DMS 273 (cell line): ENCODE data around the gene REEP5.
"Not testable (repeated sequence)": the region's sequence is repeated elsewhere in the genome, so short reads cannot be mapped to it uniquely, and the experiment has no call there.

Experiments used
- DNase-seq: peaks from one replicate; lab custom pipeline; 2025; ENCODE audit not compliant: unreplicated experiment; lab: John Stamatoyannopoulos, UW

REEP5 gene

DNA sequence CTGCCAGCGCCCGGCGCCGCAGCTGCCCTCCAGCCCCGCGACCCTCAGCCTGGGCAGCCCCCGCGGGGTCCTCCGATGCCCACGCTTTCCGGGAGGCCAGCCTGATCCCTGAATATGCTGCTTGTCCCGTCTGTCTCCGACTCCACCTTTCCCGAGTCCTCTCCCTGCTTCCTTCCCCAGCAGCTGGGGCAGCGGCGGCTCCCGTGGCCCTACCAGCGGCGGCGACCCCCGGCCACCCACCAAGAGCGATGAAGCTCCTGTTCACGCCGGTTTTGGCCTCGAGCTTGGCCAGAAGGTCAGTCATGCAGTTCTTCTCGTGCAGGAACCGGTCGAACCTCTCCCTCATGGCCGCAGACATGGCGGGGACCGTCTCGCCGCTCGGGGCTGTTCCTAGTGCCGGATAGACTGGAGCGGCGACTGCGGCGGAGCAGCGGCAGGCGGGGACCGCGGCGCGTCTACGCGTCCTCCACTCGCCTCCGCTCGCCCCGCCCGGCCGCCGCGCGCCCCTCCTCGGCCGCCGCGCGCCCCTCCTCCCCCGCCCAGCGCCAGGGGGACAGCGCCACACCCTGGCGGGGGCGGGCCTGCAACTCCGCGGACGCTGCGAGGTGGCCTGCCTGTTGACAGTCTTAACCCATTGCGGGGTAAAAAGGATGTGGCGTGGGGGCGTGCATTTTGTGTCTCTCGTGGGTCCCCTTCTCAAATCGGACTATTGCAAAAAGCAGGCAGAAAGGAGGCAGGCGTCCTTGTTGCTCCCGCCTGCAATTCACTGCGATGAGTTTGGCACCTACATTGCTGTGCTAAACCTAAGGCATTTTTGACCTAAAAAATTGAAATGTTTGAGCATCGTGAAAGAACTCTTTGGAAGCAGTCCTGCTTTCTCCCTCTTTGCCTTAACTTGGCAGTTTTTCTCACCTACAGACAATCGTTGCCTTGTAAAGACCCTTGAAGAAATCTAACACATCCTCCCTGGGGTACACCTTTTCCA, at the start of gene REEP5:
TSS of gene REEP5 (minus strand) at position 395 of the 985 bp plus-strand sequence. CDS start at position 358, 37 bp downstream.
- peak; percentile 96 for DNase-seq

DNA sequence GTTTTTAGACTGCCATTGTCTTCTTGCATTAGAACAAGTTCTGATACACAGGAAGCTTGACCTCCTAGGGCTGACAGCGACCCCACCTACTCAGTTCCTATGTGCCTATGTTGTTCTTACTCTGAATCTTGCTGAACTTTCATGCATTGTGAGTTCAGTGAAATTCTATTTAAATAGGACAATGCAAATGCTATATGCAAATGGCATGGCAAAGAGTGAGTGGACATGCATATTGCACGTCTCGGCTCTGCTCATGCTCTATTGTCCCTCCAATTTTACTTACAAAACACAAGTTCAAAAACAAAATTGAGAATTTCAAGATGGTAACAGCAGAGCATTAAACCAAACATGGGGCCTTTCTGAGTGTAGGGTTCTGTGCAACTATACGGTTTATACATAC, 49.2 kb upstream of the REEP5 start:
- DNase-seq, result no peak

DNA sequence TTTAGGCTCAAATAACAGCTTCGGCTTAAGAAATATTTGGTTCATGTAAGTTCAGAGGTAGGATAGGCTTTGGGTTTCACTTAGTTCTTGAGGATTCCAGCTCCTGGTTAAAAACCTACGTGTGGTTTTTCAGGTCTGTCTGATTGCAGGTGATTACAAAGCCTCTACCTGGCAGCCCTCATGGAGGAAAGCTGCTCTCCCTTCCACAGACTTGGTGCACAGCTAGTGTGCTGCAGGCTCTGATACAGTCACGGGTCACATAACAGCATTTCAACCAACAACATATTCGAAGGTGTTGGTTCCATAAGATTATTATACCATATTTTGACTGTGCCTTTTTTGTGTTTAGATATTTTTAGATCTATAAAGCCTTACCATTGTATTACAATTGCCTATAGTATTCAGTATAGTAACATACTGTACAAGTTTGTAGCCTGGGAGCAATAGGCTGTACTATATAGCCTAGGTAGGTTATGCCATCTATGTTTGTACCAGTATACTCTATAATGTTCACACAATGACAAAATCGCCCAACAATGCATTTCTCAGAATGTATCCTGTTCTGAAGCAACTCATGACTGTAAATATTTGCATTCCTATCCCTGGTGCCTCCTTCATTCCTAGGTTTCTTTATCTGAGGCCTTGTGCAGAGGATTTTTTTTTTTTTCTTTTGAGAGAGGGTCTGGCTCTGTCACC, 46.5 kb upstream of the REEP5 start:
- DNase-seq, result no peak

DNA sequence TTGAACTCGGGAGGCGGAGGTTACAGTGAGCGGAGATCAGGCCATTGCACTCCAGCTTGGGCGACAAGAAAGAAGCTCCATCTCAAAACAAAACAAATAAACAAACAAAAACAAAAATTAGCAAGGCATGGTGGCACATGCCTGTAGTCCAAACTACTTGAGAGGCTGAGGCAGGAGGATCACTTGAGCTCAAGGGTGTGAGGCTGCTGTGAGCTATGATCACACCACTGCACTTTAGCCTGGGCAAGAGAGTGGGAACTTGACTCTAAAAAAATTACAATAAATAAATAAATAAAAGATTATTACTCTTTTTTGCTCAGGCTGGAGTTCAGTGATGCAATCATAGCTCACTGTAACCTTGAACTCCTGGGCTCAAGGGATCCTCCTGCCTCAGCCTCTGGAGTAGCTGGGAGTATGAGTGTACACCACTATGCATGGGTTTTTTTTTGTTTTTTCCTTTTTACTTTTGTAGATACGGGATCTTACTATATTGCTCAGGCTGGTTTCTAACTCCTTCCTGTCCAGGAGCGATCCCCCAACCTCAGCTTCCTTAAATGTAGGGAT, 45.6 kb upstream of the REEP5 start:
- no peak for DNase-seq

DNA sequence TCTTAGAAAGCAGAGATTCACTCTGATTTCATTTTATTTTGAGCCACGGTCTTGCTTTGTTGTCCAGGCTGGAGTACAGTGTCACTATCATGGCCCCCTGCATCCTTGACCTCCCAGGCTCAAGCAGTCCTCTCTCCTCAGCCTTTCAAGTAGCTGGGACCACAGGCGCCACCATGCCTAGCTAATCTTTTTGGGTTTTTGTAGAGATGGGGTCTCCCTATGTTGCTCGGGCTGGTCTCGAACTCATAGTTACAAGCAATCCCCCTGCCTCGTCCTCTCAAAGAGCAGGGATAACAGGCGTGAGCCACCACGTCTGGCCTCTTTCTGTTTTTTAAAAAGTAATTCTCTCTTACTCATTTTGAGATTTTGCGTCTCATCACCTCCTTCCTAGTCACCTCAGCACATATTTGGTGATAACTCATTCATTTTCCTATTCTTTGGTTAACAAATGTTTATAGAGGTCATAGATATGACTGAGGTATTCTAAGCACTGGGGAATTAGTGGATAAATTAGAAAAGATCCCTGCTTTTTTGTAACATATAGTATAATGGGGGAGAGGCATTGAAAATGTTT, 43.8 kb upstream of the REEP5 start:
- DNase-seq, result no peak

DNA sequence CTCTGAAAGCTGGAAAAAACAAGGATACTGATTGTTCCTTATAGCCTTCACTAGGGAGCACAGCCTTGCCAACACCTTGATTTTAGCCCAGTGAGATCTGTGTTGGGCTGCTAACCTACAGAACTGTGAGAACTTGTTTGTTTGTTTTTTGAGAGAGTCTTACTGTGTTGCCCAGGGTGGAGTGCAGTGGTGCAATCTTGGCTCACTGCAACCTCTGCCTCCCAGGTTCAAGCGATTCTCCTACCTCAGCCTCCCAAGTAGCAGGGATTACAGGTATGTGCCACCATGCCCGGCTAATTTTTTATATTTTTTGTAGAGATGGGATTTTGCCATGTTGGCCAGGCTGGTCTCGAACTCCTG, 41.3 kb upstream of the REEP5 start:
- not testable (repeated sequence) for DNase-seq

DNA sequence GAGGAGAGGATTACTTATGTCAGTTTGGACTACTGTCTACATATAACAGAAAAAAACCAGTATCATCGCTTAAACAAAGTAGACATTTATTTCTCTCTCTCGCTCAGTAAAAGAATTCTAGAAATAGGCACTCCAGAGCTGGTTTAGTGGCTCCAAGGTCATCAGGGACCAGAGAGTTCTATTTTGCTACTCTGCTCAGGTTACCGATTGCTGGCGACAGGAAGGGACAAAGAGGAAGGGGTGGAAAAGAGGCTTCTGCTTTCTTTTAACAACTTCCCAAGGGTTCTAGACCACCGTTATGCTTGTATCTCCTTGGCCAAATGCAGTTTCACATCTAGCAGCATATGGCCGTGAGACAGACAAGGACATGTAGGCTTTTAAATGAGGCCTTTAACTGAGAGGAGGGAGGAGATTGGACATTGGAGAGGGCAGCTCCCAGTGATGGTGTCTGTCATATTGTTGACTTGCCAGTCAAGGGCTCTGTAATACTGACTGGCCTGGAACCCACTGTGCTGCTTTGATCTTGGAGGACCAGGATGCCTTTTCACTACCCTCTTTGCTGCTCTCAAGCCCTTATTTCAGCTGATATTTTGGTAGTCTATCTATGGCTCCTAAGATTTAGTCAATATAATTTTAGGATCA, 39.0 kb upstream of the REEP5 start:
- DNase-seq, result peak; percentile 55

DNA sequence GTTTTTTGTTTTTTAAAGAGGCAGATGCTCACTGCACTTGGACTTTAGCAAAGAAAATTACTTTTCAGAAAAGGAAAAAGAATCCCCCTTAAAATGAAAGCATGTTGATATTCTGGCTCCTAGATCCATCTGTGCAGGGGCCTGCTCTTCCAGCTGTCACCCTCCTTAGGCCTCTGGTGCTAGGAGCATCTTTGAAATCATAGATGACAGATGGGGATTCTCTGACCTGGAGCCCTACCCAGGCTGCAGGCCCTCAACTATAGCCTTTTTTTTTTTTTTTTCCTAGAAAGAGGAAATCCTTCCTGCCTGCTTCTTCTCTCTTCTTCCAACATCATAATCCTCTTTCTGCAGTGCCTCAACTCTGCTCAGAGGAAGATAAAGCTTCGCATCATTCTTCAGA, 38.3 kb upstream of the REEP5 start:
- DNase-seq, result peak; percentile 95

DNA sequence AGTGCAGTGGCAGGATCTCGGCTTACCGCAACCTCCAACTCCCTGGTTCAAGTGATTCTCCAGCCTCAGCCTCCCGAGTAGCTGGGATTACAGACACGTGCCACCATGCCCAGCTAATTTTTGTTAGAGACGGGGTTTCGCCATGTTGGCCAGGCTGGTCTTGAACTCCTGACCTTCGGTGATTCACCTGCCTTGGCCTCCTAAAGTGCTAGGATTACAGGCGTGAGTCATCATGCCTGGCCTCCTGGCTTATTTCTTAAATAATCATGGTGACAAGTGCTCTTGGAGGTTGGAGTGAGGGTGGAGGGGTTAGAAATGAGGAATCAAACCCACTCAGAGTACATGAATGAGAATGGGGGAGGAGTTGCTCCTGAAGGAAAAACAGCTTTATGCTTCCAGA, 37.8 kb upstream of the REEP5 start:
- peak; percentile 93 for DNase-seq

DNA sequence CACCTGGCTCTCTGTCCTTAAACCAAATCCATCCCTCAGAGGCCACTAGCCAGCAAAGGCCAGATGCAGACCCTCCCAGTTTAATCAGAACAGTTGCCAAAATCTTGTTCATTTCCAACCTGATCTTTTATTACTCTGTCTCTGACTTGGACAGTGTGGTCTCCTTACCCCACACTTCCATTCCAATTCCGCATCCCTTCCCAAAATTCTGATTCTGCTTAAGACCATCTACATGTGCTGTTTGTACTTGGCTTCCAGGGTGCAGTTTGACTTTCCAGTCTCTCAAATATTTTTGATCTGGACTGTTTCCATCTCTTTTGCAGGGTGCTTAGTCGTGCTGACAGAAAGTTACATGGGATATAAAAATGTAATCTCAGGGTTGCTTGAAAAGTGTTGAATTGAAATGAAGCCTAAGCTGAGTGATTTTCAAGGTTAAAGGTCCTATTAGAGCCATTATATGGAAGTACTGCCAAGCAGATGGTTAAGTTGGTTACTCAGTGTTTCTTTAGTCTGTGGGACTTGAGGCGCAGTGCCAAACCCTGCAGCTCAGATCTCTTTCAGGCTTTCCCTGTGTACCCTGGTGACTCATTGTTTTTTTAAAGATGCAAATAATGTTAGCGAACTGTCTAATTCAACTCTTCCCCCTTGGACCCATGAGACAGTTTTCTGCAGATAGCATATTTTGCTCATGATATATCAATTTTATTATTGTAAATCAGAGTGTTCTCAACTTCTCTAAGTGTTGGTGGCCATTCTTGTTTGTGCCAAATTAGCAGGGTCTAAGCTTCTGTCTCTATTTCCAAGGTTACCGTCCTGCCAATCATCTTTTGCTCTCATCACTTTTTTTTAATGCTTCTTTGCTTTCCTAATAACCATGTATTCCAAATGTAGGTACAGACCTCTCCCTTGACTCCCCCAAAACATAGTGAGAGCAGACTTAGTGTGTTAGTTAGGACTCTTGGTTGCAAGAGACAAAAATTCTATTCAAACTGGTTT, 36.4 kb upstream of the REEP5 start:
- peak; percentile 96 for DNase-seq

DNA sequence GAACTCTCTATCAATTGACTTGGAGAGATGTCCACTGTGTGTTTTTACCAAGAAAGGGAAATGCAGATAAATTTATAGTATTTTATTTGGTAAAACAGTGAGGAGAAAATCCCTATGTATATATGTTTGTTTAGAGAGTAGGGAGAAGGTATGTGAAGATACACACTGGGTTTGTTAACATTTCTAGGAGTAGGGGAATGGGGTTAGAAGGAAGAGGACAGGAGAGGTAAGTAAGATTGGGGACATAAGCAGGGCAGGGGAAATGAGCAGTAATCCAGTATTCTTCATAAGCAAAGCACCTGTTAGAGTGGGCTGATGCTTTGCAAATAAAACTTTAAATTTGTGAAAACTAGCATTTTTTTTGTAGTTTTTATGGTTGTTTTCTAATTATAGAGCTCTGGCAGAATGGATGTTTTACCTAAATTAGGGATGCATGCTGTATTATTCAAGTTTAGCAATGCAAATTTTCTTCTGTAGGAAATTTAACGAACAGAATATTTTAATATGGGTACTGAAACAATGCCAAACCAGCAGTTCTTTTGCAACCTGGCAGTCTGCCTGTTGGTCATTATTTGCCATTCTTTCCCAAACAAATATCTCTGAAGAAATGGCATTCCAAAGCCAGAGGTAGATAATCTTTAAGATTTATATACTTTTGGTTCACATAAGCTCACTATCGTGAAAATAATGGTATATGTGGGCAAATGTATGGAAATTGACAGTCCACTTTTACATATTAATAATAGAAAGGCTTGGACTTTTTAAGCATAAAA, 35.2 kb upstream of the REEP5 start:
- peak; percentile 55 for DNase-seq

DNA sequence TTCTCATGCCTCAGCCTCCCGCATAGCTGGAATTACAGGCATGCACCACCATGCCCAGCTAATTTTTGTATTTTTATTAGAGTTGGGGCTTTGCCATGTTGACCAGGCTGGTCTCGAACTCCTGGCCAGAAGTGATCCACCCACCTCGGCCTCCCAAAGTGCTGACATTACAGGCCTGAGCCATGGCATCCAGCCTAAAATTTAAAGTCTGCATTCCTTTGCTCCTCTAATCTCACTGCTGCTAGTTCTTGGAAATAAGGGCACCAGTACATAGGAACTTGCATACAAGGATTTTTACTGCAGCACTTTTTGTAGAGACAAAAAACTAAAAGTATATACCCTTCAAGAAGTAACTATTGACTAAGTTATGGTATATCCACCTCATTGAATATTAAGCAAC, 34.6 kb upstream of the REEP5 start:
- no peak for DNase-seq

DNA sequence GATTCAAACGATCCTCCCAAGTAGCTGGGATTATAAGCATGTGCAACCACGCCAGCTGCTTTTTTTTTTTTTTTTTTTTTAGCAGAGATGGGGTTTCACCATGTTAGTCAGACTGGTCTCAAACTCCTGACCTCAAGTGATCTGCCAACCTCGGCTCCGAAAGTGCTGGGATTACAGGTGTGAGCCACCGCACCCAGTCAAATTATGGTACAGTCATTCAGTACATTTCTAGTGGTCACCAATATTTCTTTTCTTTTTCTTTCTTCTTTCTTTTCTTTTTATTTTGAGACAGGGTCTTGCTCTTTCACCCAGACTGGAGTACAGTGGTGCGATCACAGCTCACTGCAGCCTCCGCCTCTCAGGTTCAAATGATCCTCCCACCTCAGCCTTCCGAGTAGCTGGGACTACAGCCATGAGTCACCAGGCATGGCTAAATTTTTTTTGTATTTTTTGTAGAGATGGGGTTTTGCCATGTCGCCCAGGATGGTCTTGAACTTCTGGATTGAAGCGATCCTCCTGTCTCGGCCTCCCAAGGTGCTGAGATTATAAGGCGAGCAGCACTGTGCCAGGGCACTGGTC, 29.2 kb upstream of the REEP5 start:
- DNase-seq, result no peak

DNA sequence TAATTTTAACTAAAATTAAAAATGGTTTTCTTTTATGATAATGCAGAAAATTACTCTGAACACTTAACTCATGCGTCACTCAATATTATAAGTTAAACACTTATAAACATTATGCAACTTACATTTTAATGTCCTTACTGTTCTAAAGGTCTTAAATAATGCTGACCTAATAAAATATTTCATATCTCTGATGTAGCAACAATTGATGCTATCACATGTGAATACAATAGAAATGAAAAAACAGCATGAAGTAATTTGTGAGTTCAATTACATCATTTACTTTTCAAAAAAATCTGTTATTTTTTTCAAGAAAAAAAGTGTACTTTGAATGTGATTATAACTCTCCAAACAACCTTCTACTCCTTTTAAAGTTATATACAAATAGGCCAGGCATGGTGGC, 26.4 kb upstream of the REEP5 start:
- no peak for DNase-seq

DNA sequence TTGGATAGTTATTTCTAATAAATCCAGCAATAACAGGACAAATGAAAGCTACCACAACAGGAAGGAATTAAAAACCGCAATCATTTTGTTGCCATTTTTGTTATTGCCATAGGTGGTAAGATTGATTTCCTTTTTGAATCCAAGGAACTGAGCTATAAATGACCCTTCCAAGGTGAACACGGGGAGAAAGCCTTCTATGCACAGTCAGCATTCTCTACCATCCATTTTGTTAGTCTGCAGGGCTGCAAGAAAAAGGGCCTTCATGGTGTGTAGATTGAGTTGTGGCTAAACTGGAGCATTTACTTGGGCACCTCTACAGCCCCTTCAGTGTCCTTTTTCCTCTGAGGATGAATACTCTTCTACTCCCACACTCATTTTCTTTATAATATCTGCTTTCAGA, 18.6 kb upstream of the REEP5 start:
- DNase-seq, result no peak

DNA sequence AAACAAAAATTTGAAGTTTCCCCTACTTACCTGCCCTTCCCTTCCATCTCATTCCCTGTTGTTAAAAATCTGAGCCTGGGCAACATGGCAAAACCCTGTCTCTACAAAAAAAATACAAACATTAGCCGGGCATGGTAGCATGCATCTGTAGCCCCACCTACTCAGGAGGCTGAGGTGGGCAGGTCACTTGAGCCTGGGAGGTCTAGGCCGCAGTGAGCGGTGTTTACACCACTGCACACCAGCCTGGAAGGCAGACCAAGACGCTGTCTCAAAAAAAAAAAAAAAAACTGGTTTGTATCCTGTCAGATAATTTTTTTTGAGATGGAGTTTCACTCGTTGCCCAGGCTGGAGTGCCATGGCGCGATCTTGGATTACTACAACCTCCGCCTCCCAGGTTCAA, 16.3 kb upstream of the REEP5 start:
- DNase-seq, result no peak

DNA sequence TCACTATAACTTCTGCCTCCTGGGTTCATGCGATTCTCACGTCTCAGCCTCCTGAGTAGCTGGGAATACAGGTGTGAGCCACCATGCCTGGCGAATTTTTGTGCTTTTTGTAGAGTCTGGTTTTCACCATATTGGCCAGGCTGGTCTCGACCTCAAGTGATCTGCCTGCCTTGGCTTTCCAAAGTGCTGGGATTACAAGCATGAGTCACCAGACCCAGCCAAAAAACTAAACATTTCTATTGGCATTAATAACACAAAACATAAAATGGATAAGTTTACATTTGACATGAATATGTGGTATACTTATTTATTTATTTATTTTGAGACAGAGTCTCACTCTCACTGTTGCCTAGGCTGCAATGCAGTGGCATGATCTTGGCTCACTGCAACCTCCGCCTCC, 13.6 kb upstream of the REEP5 start:
- no peak for DNase-seq

DNA sequence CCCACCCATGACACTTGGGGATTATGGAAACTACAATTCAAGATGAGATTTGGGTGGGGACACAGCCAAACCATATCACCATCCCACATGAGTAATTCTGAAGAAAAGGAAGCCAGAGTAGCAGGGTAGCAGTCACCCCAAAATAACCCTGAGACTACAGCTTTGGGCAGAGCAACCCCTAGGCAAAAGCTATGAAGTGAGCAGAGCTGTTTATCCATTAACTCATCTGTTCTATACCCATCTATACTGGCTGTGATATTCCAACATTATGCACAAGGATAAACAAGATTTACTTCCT, 12.3 kb upstream of the REEP5 start:
- DNase-seq, result no peak
